Fibroblast of lung (primary cell): Measurements from ENCODE around the gene PPM1H. TPM values are rescaled to one million over a fixed set of nuclear protein-coding genes. Genes with fewer than 3 reads are reported as not detected.
"Not testable (repeated sequence)": the region's sequence is repeated elsewhere in the genome, so short reads cannot be mapped to it uniquely, and the experiment has no call there.

Source experiments
- DNase-seq, 2 donors: peaks; one replicate each; pipeline versions ENCODE4 v3.0.0 to v3.0.0-alpha.2; 2010; ENCODE audit warnings: low read depth in 2 of 2
- H2AFZ ChIP-seq: 2 replicates; pipeline ENCODE4 v1.5.1; 2012; ENCODE audit warnings: low read length, control low read depth, inconsistent platforms
- H3K27ac ChIP-seq: 2 replicates; pipeline ENCODE4 v1.5.1; 2011; ENCODE audit warnings: low read length, control low read depth; ENCODE audit not compliant: insufficient read depth
- H3K27me3 ChIP-seq: 2 replicates; pipeline ENCODE4 v1.5.1; 2011; ENCODE audit warnings: mild to moderate bottlenecking, low read length; ENCODE audit not compliant: control insufficient read depth, insufficient read depth
- H3K36me3 ChIP-seq: 2 replicates; pipeline ENCODE4 v1.5.1; 2011; ENCODE audit warnings: low read length; ENCODE audit not compliant: control insufficient read depth, insufficient read depth
- H3K4me1 ChIP-seq: 2 replicates; pipeline ENCODE4 v1.5.1; 2011; ENCODE audit warnings: low read length; ENCODE audit not compliant: control insufficient read depth, insufficient read depth; ENCODE audit errors: extremely low read depth
- H3K4me2 ChIP-seq: 2 replicates; pipeline ENCODE4 v1.5.1; 2011; ENCODE audit warnings: low read length, control low read depth; ENCODE audit not compliant: insufficient read depth; ENCODE audit errors: extremely low read depth
- H3K4me3 ChIP-seq, 4 experiments: fragments of 200-600 bp in 1 of 4; sonication (generic) in 1 of 4; replicated peaks in 1 of 4; 2 replicates each; pipeline ENCODE4 v1.5.1; 2011 to 2016; ENCODE audit warnings: low read length in 4 of 4, low read depth in 3 of 4, mild to moderate bottlenecking in 3 of 4, control low read depth in 2 of 4, inconsistent platforms in 1 of 4, mixed read lengths in 1 of 4; ENCODE audit not compliant: insufficient read depth in 1 of 4; ENCODE audit errors: control extremely low read depth in 1 of 4
- H3K79me2 ChIP-seq: 2 replicates; pipeline ENCODE4 v1.5.1; 2012; ENCODE audit warnings: mild to moderate bottlenecking, low read length, inconsistent platforms; ENCODE audit not compliant: control insufficient read depth, insufficient read depth
- H3K9ac ChIP-seq: 2 replicates; pipeline ENCODE4 v1.5.1; 2011; ENCODE audit warnings: mild to moderate bottlenecking, low read length, control low read depth; ENCODE audit not compliant: insufficient read depth
- H3K9me3 ChIP-seq: 2 replicates; pipeline ENCODE4 v1.5.1; 2012; ENCODE audit warnings: low read depth, low read length; ENCODE audit not compliant: control insufficient read depth, insufficient read depth
- H4K20me1 ChIP-seq: 2 replicates; pipeline ENCODE4 v1.5.1; 2011; ENCODE audit warnings: low read length; ENCODE audit not compliant: control insufficient read depth, insufficient read depth; ENCODE audit errors: extremely low read depth
- EZH2 ChIP-seq: IDR thresholded peaks from 2 replicates; pipeline ENCODE4 v1.5.1; 2012; ENCODE audit warnings: low read length, control low read depth, mild to moderate bottlenecking; ENCODE audit errors: missing control alignments
- polyA plus RNA-seq, 2 donors: library from polyadenylated mRNA; depleted of rRNA in 1 of 2; stranded (reverse) in 1 of 2; unstranded in 1 of 2; fragments of >200 nt; gene quantifications; 2 replicates each; pipeline ENCODE4 v1.2.1, GENCODE V29; 2011 to 2012; ENCODE audit warnings: missing spikeins in 1 of 2
- total RNA-seq: library from RNA; depleted of rRNA; stranded (reverse); fragments of >200 nt; gene quantifications from 2 replicates; pipeline ENCODE4 v1.2.1, GENCODE V29; 2014
- TF ChIP-seq, protein P1 (sequence below), 2 donors: IDR thresholded peaks in 1 of 2; conservative IDR thresholded peaks in 1 of 2; 1 replicate in 1 of 2; 2 replicates in 1 of 2; pipeline ENCODE4 v1.5.1; 2011 to 2012; ENCODE audit warnings: low read length in 2 of 2, control low read depth in 1 of 2, inconsistent platforms in 1 of 2, low read depth in 1 of 2, mild to moderate bottlenecking in 1 of 2

The PPM1H gene
- total and polyA plus RNA-seq, 2 donors (not counting 1 experiment from before 2014, with no cell fraction given) = 0.57 to 3.1 TPM

DNA sequence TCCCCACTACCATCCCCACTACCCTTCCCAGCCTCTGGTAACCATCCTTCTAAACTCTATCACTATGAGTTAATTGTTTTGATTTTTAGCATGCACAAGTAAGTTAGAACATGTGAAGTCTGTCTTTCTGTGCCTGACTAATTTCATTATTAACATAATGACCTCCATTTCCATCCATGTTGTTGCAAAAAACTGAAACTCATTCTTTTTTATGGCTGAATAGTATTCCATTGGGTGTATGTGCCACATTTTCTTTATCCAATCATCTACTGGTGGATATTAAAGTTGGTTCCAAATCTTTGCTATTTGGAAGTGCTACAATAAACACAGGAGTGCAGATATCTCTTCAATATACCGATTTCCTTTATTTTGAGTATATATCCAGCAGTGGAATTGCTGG lies 13.2 kb upstream of the PPM1H start:
- Histone ChIP-seq H3K9ac (no peak overlapping the region), H3K27me3 (peaks cover 8% of the 10 kb centered on the region), H3K4me2 (no peak overlapping the region), H3K4me1 (no peaks in the 10 kb centered on the region), H3K36me3 (no peaks in the 10 kb centered on the region), H4K20me1 (no peaks in the 10 kb centered on the region), H3K79me2 (no peaks in the 10 kb centered on the region), H2AFZ (no peak overlapping the region), H3K9me3 (no peaks in the 10 kb centered on the region), H3K4me3 (no peak overlapping the region), H3K27ac (no peak overlapping the region)
- no peak for TF ChIP-seq EZH2
- TF ChIP-seq, protein P1, sequence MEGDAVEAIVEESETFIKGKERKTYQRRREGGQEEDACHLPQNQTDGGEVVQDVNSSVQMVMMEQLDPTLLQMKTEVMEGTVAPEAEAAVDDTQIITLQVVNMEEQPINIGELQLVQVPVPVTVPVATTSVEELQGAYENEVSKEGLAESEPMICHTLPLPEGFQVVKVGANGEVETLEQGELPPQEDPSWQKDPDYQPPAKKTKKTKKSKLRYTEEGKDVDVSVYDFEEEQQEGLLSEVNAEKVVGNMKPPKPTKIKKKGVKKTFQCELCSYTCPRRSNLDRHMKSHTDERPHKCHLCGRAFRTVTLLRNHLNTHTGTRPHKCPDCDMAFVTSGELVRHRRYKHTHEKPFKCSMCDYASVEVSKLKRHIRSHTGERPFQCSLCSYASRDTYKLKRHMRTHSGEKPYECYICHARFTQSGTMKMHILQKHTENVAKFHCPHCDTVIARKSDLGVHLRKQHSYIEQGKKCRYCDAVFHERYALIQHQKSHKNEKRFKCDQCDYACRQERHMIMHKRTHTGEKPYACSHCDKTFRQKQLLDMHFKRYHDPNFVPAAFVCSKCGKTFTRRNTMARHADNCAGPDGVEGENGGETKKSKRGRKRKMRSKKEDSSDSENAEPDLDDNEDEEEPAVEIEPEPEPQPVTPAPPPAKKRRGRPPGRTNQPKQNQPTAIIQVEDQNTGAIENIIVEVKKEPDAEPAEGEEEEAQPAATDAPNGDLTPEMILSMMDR (conservative IDR thresholded peaks at IDR 0.05 in 1 of 2, IDR thresholded peaks at IDR 0.05 in 1 of 2; ENCODE audit: low read depth in 1 of 2, low read length in 2 of 2) = no peak
- no peak for DNase-seq

DNA sequence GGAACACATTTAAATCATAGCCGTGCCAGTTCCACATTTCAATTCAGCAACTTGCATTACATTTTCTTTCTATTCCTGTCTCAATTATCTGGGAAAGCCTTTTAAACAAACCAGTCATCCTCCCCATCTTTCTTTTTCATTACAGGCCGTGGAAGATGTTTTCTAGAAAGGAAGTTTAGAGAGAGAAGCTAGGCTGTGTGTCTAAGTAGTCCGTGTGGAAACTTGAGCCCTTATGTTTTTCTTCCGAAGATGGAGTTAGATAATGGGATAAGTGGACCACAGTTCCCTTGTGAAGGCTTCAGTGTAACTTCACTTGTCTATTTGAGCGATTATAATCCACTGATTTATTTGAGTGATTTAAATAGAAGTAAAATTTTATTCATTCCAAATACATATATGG lies 12.4 kb upstream of the PPM1H start:
- Histone ChIP-seq H3K27ac (no peak overlapping the region), H3K36me3 (no peaks in the 10 kb centered on the region), H3K27me3 (peaks cover 8% of the 10 kb centered on the region), H3K4me3 (no peak overlapping the region), H2AFZ (no peak overlapping the region), H3K4me2 (no peak overlapping the region), H3K4me1 (no peaks in the 10 kb centered on the region), H3K9me3 (no peaks in the 10 kb centered on the region), H3K9ac (no peak overlapping the region), H3K79me2 (no peaks in the 10 kb centered on the region), H4K20me1 (no peaks in the 10 kb centered on the region)
- no peak for DNase-seq
- TF ChIP-seq, protein P1 (conservative IDR thresholded peaks at IDR 0.05 in 1 of 2, IDR thresholded peaks at IDR 0.05 in 1 of 2; ENCODE audit: low read depth in 1 of 2, low read length in 2 of 2) = no peak
- TF ChIP-seq EZH2 = no peak

DNA sequence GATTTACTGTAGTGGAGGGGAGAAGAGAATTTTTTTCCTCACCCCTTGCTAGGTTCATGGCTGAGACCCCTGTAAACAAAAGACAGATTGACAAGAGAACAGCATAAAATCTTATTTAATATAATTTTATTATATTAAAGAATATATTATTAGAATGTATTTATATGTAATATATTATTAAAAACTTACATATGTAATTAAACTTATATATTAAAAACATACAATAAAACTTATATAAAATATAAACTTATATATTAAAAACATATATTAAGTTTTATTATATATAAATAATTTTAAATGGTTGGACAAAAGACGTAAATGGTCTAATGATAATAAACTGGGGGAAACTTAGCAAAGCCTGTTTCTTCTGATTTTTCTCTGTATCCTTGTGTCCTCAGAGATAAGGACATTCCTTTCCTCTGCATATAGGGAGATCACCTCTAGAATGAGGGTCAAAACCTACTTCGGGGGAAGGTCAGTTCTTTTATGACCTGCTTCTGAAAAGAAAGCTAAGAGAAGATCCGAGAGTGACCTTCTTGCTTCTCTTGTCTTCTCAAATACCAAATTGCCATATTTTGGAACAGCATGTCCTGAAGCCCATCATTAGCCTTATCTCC lies 8.9 kb upstream of the PPM1H start:
- Histone ChIP-seq H3K4me1 (no peaks in the 10 kb centered on the region), H4K20me1 (no peaks in the 10 kb centered on the region), H3K9ac (no peak overlapping the region), H3K36me3 (no peaks in the 10 kb centered on the region), H2AFZ (no peak overlapping the region), H3K27me3 (peaks cover 8% of the 10 kb centered on the region), H3K79me2 (no peaks in the 10 kb centered on the region), H3K4me3 (no peak overlapping the region), H3K9me3 (no peaks in the 10 kb centered on the region), H3K4me2 (no peak overlapping the region), H3K27ac (no peak overlapping the region)
- DNase-seq = no peak
- TF ChIP-seq, protein P1 (conservative IDR thresholded peaks at IDR 0.05 in 1 of 2, IDR thresholded peaks at IDR 0.05 in 1 of 2; ENCODE audit: low read depth in 1 of 2, low read length in 2 of 2) = no peak
- no peak for TF ChIP-seq EZH2

DNA sequence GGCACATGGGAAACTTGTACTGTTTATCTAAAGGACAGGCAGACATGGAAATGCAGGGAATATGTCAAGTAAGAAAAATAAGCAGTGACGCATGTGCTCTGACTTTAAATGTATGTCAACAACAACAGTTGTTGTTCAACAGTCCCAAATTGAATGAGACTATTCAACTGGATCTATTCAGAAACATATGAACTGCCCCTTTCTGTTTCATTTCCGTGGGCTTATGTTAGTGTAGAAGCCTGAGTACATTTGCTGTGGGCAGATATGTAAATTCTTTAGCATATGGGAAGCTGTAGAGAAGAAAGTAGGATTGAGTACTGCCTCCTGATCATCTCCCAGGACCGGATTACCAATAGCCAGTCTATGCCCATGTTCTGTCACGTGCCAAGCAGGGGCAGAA lies 7.4 kb upstream of the PPM1H start:
- not testable (repeated sequence) for H3K27ac ChIP-seq, H3K4me2 ChIP-seq, H3K4me1 ChIP-seq, H2AFZ ChIP-seq, H3K9me3 ChIP-seq, H3K36me3 ChIP-seq, H3K4me3 ChIP-seq, H4K20me1 ChIP-seq, H3K79me2 ChIP-seq, DNase-seq, H3K9ac ChIP-seq, H3K27me3 ChIP-seq
